GM18511 (cell line): ENCODE measurements around the gene TTLL5.

Experiments
- ATAC-seq: cut with Tn5 transposase; IDR thresholded peaks from one replicate; pipeline ENCODE4 v1.9.1; 2021; ENCODE audit warnings: mild to moderate bottlenecking, moderate library complexity; ENCODE audit not compliant: unreplicated experiment

The TTLL5 gene

DNA sequence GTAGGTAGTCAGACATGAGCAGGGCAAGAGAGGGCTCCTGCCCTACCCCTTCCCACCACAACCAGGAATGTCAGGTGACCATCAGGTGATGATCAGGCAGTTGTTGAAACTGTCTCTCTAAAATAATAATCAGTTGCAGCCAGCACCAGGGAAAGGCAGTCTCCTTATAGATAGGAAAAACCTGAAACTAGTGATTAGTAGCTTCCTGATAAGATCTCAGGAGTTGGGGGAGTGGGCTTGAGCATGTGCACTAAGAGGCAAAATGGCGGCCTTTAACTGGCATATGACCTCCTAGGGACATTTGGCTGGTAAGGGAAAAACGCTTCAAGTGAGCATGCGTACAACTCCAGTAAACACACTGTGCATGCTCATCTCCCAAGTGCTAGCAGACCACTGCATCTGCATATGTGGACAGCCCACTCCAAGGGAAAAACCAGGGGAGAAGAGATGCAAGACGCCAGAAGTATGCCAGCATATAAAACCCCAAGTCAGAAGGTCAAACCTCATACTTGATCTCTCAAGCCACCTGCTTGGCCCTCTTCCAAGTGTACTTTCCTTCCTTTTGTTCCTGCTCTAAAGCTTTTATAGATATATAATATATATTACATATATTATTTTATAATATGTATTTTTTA is 283.7 kb downstream of the TTLL5 start:
- ATAC-seq = no peak

DNA sequence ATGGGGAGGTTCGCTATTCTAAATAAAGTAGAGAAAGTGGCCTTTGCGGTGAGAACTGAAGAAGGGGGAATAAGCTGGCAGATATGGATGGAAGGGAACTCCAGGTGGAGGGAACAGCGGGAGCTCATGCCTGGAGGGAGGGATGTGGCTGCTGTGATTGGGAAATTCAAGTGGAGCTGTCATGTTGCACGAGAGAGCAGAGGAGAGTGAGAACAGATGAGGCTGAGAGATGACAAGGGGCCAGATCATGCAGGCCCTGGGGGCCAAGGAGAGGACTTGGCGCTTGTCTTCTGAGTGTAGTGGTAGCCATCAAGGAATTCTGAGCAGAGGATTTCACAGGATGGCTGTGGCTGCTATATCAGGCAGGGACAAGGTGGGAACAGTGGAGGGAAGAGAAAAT is 285.7 kb downstream of the TTLL5 start:
- no peak for ATAC-seq

DNA sequence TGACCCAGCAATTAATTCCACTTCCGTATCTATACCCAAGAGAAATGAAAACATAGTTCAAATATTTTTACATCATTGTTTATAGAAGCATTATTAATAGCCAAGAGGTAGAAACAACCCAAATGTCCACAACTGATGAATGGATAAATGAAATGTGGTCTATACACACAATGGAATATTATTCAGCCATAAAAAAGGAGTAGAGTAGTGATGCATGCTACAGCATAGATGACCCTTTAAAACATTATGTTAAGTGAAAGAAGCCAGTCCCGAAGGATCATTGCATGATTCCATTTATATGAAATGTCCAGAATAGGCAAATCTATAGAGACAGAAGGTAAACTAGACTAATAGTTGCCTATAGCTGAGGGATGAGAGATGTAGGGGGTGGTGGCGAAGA is 291.4 kb downstream of the TTLL5 start:
- no peak for ATAC-seq

DNA sequence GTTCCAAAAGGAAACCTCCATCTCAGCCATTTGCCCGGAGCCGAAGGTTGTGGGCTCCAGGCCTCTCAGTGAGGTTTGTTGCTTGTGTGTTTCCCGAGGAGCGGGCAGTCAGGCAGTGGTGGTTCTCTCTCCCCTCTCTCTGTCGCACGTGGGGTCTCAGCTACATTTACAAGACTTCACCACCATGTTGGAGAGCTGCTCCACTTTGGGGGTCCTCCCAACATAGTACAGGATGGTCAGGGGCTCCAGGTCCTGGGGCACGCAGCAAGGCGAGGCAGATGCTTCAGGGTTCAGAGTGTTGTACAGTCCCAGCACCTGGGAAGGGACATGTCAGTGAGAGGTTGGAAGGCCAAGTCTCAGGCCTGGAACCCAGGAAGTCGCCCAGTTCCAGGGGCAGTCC is 298.0 kb downstream of the TTLL5 start:
- no peak for ATAC-seq

DNA sequence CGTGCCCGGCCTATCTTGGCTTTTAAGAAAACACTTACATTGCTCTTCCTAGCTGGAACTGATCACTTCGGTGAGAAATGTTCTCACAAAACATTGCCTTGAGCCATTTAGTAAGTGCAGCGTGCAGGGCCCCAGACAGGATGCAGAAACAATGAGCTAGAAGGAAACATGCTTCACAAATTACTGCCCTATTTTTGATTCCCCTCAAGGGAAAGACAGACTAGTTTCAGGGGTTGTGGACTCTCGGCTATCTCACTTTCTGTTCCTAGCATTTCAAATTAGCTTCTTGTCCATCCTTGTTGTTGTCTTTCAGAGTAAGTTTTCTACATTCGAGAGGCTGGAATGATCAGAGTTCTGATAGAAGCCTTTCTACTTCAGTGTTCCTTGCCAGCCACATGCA is 299.2 kb downstream of the TTLL5 start:
- peak; percentile 90 for ATAC-seq

DNA sequence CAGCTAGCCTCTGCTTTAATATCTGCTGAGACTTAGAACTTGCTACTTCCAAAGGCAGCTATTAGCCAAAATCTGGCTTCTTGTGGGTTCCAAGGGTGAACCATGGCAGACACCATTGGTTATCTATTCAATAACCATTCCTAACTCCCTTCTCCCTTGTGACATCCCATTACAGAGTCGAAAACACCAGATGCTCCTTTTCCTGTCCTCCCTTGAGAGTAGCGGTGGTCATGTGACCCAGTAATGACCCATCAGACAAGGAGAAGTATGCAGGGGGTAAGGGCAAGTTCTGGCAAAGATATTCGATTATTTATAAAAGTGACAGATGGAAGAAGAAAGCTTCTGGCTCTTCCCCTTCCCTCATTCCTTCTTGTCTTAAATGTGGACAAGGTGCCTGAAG is 300.6 kb downstream of the TTLL5 start:
- no peak for ATAC-seq

DNA sequence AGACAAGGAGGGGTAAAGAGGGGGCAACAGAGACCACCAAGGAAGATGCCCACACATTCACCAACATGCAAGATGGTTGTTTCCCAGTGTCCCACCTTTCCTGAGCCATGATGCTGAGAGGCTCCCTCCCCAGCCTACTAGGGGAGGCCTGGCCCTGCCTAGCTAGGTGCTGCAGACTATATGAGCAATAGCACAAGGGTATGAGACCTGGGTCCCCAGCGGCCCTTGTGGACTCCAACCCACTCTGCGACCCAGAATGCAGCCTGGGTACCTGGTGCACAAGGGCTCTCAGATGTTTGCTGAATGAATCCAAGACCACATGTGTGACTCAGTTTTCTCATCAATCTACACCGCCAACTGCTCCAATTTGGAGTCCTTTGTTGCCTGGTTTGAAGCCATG is 306.8 kb downstream of the TTLL5 start:
- no peak for ATAC-seq

DNA sequence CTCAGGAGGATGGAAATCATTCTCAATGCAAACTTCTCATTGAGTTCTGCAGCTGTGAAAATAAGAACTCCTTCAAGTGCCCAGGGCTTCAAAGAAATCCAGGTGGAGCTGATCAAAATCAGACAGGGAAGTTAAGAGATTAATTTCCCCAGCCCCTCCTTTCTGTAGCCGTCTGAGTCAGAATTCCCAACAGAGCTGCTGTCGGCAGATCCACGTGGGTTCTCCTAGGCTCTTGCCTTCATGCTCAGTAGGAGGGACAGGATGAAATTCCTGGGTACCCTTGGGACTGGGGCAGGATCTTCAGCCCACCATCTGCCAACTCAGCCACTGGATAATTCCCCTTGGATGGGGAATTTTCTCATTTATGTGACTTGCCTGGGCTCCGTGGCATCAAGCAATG is 307.4 kb downstream of the TTLL5 start:
- ATAC-seq = no peak

DNA sequence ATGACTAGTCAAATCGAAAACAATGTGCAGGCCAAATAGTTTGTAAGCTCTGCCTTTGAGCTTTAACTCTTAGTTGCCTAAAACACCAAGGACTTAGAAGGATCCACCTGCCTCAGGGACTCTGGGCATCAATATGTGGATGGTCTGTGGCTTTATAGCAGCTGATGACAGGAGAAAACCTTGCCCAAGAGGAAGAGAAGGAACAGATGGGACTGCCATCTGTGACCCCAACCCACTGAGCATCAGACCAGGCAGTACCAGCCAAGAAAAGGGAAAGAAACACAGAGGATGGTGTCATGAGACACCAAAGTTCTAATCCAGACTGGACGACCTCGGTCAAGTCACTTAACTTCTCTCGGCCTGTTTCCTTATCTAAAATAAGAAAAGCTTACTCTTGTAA is 308.1 kb downstream of the TTLL5 start:
- no peak for ATAC-seq

DNA sequence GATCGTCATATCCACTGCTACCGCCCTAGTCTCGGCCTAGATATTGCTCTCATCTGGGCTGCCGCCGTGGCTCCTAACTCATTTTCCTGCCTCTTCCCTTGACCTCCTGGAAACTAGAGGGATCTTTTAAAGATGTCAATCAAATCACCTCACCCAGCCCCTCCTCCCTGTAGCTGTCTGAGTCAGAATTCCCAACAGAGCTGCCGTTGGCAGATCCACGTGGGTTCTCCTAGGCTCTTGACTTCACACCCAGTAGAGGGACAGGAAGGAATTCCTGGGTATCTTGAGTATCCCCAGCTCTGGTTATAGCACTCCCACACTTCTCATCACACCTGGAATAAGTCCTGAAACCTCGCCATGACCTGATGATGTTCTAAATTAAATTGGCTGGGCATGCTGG is 308.8 kb downstream of the TTLL5 start:
- ATAC-seq = no peak

DNA sequence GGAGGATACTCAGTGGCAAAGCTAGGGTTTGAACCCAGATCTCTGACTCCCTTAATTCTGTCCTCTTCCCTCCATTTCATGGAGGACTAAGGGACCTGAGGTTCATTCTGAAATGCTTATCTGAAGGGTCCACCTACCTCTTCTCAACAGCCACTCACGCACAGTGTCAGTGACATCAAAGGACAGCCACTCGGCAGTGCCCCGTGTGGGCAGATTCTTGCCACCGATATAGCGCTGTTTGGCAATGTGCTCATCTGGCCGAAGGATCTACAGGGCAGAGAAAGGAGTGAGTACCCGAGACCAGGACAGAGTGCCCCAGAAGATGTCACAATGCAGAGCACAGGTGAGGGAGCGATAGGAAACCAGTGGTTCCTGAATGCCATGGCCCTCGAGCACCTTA is 309.9 kb downstream of the TTLL5 start:
- no peak for ATAC-seq

DNA sequence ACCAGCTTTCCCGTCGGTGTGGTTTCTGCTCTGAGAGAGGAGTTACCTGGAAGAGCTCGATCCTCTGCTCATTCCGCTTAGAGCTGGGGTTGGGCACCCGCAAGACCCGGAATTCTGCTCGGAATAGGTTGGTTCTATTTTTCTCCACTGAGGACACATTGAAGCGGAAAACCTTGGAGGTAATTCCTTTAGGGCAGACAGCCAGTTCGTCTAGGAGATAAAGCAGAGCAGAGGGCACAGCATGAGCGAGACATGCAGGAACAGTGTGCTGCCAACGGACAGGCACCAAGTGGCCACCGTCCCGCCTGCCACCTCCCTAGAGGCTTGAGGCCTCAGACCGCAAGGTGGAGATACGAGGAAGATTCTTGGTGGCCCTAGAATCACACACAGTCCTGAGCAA is 310.5 kb downstream of the TTLL5 start:
- no peak for ATAC-seq

DNA sequence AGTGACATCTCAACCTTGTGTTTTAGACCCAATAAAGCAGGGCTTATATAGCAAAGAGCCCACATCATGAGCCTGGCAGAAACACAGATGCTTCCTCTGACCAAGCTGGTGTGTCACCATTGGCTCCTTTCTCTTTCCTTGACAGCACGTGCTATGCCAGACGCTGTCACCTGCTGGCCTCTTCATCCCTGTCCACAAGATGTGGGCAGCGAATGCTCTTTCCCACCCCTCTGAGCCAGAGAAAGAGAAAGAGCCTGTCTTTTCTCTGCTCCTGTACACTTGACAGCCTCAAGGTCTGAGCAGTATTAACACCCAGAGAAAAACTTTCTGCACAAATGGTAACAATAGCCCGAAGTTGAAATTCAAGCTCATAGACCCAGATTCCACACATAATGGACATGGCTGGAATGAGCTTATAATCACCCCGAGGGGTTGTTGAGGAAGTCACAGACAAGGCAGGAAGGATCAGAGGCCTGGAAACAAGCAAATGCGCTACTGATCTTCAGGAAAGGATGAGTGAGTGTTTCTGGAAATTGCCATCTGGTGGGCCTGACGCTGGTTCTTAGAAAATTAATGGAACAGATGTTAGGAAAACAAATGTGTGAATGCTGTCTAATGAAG is 311.9 kb downstream of the TTLL5 start:
- ATAC-seq = no peak

DNA sequence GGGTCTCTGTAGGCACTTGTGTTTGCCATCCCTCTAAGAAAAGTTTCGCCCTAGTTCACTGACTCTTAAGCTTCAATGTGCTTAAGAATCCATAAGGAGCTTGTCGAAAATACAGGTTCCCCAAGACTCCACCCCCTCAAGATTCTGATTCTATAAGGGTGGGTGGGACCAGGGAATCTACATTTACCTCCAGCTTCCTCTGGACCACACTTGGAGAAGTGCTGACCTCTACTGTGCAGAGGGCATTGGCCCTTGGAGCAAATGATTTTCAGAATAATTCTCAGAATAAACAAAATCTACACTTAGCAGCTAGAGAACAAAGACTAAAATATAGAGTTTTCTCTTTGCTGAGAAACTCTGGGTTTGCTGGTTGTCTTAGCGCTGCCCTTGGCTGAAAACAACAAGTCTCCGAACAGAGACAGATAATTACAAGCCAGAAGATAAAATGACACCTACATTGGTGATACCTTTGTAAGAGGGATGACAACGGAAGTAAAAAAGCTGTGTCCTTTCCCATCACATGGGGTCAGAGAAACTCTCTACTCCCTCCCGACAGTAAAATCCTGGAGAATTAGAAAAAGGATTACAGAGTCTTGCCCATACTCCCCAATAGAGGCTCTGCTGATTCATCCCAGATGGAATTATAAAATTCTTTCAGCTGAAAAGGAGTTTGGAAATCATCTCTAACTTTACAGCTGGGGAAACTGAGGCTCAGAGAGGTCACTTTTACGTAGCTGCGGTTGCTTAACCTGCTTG is 316.0 kb downstream of the TTLL5 start:
- no peak for ATAC-seq

DNA sequence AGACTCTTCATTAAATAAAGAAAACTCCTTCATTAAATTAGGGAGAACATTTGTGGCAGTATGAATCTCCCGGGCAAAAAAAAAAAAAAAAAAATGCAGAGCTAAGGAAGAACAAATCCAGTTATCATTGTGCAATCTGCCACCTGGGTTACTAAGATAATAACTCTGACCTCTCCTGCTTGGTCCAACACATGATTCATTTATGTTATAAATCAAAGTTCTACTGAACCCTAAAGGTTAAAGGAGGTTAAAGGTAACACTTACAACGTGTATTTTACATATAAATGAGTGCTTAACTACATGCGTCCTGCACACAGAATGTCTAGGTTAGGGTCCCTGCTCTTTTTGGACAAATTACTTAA is 316.5 kb downstream of the TTLL5 start:
- ATAC-seq = no peak

DNA sequence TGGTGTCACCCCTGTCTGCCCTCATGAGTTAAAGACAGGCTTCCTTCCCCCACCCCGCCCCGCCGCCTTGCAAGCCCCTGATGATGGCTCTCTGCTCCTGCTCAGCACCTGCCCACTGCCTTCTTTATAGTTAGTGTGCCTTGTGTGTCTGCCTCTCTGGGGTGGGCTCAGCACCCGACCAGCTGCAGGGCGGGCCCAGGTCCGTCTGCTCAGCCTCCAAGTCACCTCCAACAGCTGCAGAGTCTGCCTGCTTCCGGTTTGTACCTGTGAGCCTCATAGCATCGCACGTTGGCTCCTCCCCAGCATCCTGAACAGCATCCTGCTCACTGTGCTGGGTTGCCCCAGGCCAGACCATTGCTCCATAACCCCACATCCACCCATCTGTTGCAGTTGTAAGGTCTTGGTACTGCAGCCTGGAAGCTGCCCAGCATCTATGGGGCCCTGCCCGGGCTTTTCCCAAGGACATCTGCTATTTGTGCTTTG is 317.2 kb downstream of the TTLL5 start:
- ATAC-seq = no peak

DNA sequence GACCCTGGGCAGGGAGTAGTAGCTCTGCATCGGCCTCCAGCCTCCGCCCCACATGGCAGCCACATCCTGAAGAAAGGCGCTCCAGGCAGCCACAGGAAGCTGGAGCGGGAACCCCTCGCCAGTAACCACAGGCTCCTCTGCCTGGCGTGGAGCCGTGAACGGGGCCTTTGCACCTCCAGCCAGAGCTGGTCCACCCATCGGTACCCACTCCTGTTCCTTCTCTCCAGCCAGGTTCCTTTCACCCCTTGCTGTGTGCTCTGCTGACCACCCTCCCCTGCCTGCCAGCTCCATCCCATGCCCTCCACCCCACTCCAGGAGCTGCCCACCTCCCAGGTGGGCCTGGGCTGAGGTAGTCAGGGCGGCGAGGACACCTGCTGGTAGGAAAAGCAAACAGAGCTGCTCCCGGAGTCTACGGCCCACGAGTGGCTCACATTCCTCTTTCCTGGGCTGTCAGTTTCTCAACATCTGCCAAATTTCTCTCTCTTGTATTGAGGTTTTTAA is 318.1 kb downstream of the TTLL5 start:
- no peak for ATAC-seq

DNA sequence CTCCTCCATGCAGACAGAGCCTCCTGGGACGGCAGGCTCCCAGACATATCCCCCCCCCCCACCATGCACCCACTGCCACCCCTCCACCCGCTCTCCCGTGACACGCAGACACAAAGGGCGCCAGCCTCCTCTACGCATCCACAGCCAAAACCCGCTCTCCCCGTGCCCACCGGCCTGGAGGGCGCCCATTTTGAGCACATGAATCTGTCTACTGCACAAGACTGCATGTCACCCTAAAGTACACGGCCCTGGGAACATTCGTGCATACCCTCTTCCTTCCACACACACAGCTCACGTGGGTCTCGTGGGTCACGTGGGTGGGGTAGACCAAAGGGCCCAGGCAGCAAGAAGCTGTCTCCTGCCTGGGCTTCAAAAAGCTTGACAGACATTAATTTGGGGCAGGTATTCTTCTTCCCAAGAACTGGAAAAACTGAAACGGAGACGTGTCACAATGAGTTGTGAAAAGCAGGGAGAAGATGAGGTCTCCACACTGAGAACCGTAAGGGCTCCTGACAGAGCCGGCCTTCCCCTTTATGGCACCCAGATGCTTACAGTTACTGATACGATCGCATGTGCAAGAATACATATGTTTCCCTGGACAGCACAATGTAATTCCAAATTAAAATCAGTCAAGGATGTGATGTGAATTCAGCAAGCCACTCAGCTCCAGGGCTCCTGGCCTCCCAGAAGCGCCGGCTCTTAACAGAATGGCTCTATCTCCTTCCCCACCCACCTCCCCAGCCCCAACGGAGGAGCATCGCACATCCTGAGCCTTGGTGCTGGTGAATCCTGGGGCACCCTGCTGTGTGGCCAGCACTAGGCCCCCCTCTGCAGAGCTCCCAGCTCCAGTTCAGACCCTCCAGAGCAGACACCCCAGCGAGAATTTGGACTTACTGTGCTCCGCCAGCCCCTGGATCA is 318.9 kb downstream of the TTLL5 start:
- no peak for ATAC-seq

DNA sequence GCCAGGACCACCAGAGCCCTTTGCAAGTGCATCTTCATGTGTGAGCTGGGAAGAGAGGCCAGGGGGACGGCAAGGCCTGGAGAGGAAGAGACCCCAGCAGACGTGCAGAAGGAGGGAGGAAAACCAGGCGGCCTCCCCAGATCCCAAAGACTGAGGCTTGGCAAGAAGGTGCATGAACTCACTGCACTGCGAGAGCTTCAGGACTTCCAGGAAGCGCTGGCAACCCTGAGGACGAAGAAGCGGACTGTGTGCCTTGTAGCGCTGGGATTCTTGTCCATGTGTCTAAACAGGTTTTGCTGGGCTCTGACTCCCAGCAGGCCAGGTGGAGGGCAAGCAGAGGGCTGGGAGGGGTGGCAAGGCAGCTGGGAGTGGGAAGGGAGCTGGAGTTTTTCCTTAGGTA is 319.8 kb downstream of the TTLL5 start:
- ATAC-seq = no peak

DNA sequence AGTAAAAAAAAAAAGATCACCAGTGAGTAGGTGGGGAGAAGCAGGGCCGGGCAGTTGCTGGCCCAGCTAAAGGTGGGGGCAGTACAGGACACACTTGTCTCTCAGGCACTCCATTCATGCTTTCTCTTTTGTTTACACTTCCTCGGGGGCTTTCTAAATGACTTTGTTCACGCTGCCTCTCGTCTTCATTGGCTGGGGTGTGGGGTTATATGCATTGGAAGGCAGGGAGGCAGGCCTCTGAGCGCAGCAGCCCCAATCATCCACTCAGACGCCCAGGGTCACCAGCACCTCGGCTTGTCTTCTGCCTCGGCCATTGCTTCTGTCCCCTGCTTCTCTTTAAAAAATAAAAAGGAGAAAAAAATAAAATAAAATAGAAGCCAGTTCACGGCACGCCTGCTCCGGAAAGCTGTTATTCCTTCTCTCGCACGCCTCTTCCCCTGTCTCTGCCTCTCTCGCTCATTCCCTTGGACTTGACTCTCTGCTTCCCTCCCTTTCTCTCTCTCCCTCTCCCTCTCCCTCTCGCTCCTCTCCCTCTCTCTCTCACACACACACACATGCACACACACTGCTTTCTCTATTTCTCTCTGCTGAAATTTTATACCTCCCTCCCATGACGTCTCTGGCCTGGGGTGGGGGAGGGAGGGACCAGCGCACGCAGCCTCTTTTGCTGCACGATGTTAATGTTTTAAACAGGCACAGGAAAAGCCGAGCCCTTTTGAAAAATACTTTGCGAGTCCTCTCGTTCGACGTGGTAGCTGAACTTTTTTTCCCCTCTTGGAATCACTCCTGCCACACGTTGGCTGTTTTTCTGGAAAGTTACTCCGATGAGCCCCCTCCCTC is 320.6 kb downstream of the TTLL5 start, which contains the start of gene TGFB3:
Gene TGFB3 (minus strand): TSS at position 570 of the 840 bp plus-strand sequence. CDS start 1,102 bp downstream, outside the sequence.
- ATAC-seq = peak; percentile 56
